Upper lobe of left lung (tissue), 6 donors: ENCODE data around the gene NAV2. TPM values are rescaled to one million over a fixed set of nuclear protein-coding genes. Genes with fewer than 3 reads are reported as not detected.
"Not testable (repeated sequence)": the region's sequence is repeated elsewhere in the genome, so short reads cannot be mapped to it uniquely, and the experiment has no call there.

Source experiments
- ATAC-seq, 2 donors: fragments of 200-7000 bp; cut with Tn5 transposase; one replicate each; pipeline ENCODE4 v1.9.1; 2022; ENCODE audit warnings: mild to moderate bottlenecking in 2 of 2, moderate library complexity in 2 of 2; ENCODE audit not compliant: low FRiP score in 2 of 2
- DNase-seq, 2 donors: peaks; one replicate each; pipeline ENCODE4 v3.0.0-alpha.2; 2019 to 2020
- H3K27ac ChIP-seq, 4 donors: fragments of 200-600 bp; sonication (generic); one replicate each; pipeline ENCODE4 v1.5.1; 2016 to 2019
- H3K27me3 ChIP-seq, 4 donors: fragments of 200-600 bp; sonication (generic); one replicate each; pipeline ENCODE4 v1.5.1; 2017 to 2019
- H3K36me3 ChIP-seq, 4 donors: fragments of 200-600 bp; sonication (generic); one replicate each; pipeline ENCODE4 v1.5.1; 2016 to 2019
- H3K4me1 ChIP-seq, 4 donors: fragments of 200-600 bp; sonication (generic); one replicate each; pipeline ENCODE4 v1.5.1; 2018 to 2019
- H3K4me3 ChIP-seq, 4 donors: fragments of 200-600 bp; sonication (generic); one replicate each; pipeline ENCODE4 v1.5.1; 2017 to 2019; ENCODE audit warnings: mild to moderate bottlenecking in 2 of 4, moderate library complexity in 1 of 4
- H3K9me3 ChIP-seq, 4 donors: fragments of 200-600 bp; sonication (generic); one replicate each; pipeline ENCODE4 v1.5.1; 2018 to 2019
- EP300 ChIP-seq, 4 donors: sonication (generic); formaldehyde crosslinking; IDR thresholded peaks; one replicate each; pipeline ENCODE4 v1.5.1; 2017; ENCODE audit warnings: antibody characterized with exemption in 4 of 4, control low read depth in 2 of 4
- POLR2A ChIP-seq, 4 donors: fragments of 450-650 bp; IDR thresholded peaks; one replicate each; pipeline ENCODE4 v1.5.1; 2016 to 2017; ENCODE audit warnings: antibody characterized with exemption in 4 of 4, mild to moderate bottlenecking in 2 of 4
- POLR2AphosphoS5 ChIP-seq, 2 donors: sonication (generic); formaldehyde crosslinking; IDR thresholded peaks; one replicate each; pipeline ENCODE4 v1.5.1; 2017; ENCODE audit warnings: antibody characterized with exemption in 2 of 2
- WGBS, 2 donors: methylation state at CpG; one replicate each; pipeline ENCODE4 v1.1.5; 2017 to 2018; 5-methylcytosine and 5-hydroxymethylcytosine counted together
- total RNA-seq, 6 donors: library from RNA; depleted of rRNA in 4 of 6; stranded (reverse); fragments of >200 nt in 4 of 6; gene quantifications; one replicate each; pipeline versions ENCODE4 v1.1.0 to v1.2.1, GENCODE V29; 2016 to 2021
- TF ChIP-seq, protein P1 (sequence below), 6 experiments: fragments of 450-650 bp in 4 of 6; fragments of 200-600 bp in 2 of 6; sonication (generic) in 2 of 6; IDR thresholded peaks; one replicate each; pipeline ENCODE4 v1.5.1; 2016 to 2019; ENCODE audit warnings: antibody characterized with exemption in 6 of 6
- donor health status: DM: no; HTN: no; CAD: no; lungs with moderate emphysema.
- donor health status: DM: no; HTN: yes; CAD: no; lungs with severe emphysema.

Gene NAV2
- total RNA-seq, 6 donors from 2014 or later, result 40.5 to 61.4 (median 52.3) TPM

- Histone ChIP-seq H3K9me3 (no peaks in the 10 kb centered on the region), H3K27ac (no peak overlapping the region), H3K27me3 (no peaks in the 10 kb centered on the region), H3K36me3 (no peaks in the 10 kb centered on the region), H3K4me1 (no peaks in the 10 kb centered on the region), H3K4me3 (no peak overlapping the region)
- ATAC-seq (no peak), DNase-seq (no peak)
- WGBS, 2 donors, result 74 to 85% methylated on average over 4 to 6 of the region's 6 CpGs
- TF ChIP-seq POLR2A (IDR thresholded peaks at IDR 0.05), result no peak
- TF ChIP-seq POLR2AphosphoS5 (IDR thresholded peaks at IDR 0.05), result no peak
- TF ChIP-seq, protein P1, sequence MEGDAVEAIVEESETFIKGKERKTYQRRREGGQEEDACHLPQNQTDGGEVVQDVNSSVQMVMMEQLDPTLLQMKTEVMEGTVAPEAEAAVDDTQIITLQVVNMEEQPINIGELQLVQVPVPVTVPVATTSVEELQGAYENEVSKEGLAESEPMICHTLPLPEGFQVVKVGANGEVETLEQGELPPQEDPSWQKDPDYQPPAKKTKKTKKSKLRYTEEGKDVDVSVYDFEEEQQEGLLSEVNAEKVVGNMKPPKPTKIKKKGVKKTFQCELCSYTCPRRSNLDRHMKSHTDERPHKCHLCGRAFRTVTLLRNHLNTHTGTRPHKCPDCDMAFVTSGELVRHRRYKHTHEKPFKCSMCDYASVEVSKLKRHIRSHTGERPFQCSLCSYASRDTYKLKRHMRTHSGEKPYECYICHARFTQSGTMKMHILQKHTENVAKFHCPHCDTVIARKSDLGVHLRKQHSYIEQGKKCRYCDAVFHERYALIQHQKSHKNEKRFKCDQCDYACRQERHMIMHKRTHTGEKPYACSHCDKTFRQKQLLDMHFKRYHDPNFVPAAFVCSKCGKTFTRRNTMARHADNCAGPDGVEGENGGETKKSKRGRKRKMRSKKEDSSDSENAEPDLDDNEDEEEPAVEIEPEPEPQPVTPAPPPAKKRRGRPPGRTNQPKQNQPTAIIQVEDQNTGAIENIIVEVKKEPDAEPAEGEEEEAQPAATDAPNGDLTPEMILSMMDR (IDR thresholded peaks at IDR 0.05), result no peak
Observed at GRCh38 chr11:20125927-20126326, 413.3 kb downstream of the NAV2 start.

DNA sequence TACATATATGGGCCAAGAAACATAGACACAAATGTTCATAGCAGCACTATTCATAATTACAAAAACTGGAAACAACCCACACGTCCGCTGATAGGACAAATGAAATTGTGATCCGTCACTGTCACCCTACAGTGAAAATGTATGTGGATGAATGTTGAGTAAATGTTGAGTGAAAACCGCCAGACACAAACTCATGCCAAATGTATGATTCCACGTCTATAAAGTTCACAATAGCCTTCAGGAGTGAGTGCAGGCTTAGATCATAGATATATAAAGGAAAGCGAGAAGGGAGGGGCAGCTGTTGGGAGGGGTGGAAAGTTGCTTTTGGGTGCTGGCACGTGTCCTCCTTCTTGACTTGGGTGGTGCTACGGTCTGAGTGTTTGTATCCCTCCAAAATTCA, 414.1 kb downstream of the NAV2 start:
- Histone ChIP-seq H3K4me3 (no peak overlapping the region), H3K36me3 (no peaks in the 10 kb centered on the region), H3K4me1 (peaks cover under 1 to 2% (median 1%) of the 10 kb centered on the region in 4 donors), H3K9me3 (no peaks in the 10 kb centered on the region), H3K27me3 (no peaks in the 10 kb centered on the region), H3K27ac (no peak overlapping the region)
- DNase-seq (no peak), ATAC-seq (no peak)
- no peak for TF ChIP-seq POLR2A (IDR thresholded peaks at IDR 0.05)
- TF ChIP-seq, protein P1 (IDR thresholded peaks at IDR 0.05), result no peak
- TF ChIP-seq EP300 (IDR thresholded peaks at IDR 0.05), result no peak
- TF ChIP-seq POLR2AphosphoS5 (IDR thresholded peaks at IDR 0.05), result no peak
- WGBS, 2 donors, result 86 to 92% methylated on average over 8 of the region's 8 CpGs

DNA sequence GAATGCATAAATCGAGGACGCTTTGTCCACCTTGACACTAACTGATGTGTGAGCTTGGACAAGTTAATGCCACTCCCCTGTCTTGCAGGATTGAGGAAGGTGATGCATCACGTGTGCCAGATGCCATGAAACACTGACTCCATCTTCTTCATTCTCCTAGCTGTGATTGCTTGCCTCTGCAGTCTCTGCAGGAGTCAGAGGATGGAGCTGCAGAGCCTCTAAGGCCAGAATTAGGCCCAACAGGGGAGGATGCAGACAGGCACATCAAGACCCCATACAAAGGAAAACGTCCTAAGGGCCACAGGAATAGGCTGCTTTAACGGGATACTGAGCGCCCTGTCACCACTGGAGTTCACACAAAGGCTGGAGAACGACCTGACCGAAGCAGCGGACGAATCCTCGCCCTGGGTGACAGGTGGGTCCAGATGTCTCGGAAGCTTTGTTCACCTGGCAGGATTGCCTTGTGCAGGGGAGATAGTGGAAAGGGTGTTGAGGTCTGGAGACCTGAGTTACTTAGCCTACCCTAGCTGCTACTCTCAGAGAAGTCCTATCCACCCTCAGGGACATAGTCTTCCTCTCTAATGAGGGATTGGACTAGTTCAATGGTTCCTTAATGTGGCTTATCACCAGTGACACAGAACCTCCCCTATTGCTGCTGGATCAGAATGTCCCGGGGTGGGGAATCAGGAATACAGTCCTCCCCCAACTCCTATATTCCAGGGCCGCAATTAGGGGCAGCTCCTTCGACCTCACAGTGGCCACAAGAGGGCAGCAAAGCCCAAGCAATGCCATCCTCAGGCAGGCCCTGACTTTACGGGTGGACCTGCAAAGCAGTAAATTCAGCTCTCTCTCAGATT, 415.3 kb downstream of the NAV2 start:
- Histone ChIP-seq H3K9me3 (no peaks in the 10 kb centered on the region), H3K36me3 (no peaks in the 10 kb centered on the region), H3K27ac (no peak overlapping the region), H3K4me1 (peaks cover 7 to 11% (median 9%) of the 10 kb centered on the region in 4 donors), H3K4me3 (no peak overlapping the region), H3K27me3 (no peaks in the 10 kb centered on the region)
- ATAC-seq (peak; percentile 76 to 86), DNase-seq (peak in 1 of 2 donors; percentile 63)
- WGBS, 2 donors, result 62 to 73% methylated on average over 13 to 16 of the region's 16 CpGs
- TF ChIP-seq, protein P1 (IDR thresholded peaks at IDR 0.05), result peak; percentile 58 to 83 (median 76)
- no peak for TF ChIP-seq POLR2AphosphoS5 (IDR thresholded peaks at IDR 0.05)

DNA sequence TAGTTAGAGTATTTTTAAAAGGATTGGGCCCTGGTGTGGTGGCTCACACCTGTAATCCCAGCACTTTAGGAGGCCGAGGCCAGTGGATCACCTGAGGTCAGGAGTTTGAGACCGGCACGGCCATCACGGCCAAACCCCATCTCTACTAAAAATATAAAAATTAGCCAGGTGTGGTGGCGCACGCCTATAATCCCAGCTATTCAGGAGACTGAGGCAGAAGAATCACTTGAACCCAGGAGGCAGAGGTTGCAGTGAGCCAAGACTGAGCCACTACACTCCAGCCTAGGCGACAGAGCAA, 415.8 kb downstream of the NAV2 start:
- H3K27ac ChIP-seq, H3K36me3 ChIP-seq, H3K27me3 ChIP-seq, H3K9me3 ChIP-seq, ATAC-seq, H3K4me3 ChIP-seq, DNase-seq: not testable (repeated sequence)
- H3K4me1 ChIP-seq, result peaks cover 7 to 11% (median 9%) of the 10 kb centered on the region in 4 donors
- 86% methylated on average over 7 of the region's 7 CpGs for WGBS, 2 donors

GRCh38 chr11:20129665-20130064, 417.0 kb downstream of the NAV2 start:
- DNase-seq, result no peak
- 84 to 89% methylated on average over 4 of the region's 4 CpGs for WGBS, 2 donors

More at GRCh38 chr11:20129665-20130064, 417.0 kb downstream of the NAV2 start:
- no peaks in the 10 kb centered on the region for H3K27me3 ChIP-seq
- TF ChIP-seq POLR2A (IDR thresholded peaks at IDR 0.05) (no peak), EP300 (IDR thresholded peaks at IDR 0.05) (no peak), POLR2AphosphoS5 (IDR thresholded peaks at IDR 0.05) (no peak)
- TF ChIP-seq, protein P1 (IDR thresholded peaks at IDR 0.05), result no peak
- no peak for ATAC-seq
- peaks cover 7 to 11% (median 9%) of the 10 kb centered on the region in 4 donors for H3K4me1 ChIP-seq
- no peak overlapping the region for H3K4me3 ChIP-seq
- no peaks in the 10 kb centered on the region for H3K36me3 ChIP-seq
- no peak overlapping the region for H3K27ac ChIP-seq
- no peaks in the 10 kb centered on the region for H3K9me3 ChIP-seq
